Measurements from ENCODE around the gene MGMT. TPM values are rescaled to one million over a fixed set of nuclear protein-coding genes. Genes with fewer than 3 reads are reported as not detected.

MGMT gene
- total RNA-seq, 4 donors from 2014 or later = 10.9 to 37.7 (median 16.0) TPM

GRCh38 chr10:129769381-129770116, 302.5 kb downstream of the MGMT start:
- H3K4me3 ChIP-seq = no peak overlapping the region
- H3K27me3 ChIP-seq = no peaks in the 10 kb centered on the region
- H3K36me3 ChIP-seq = no peaks in the 10 kb centered on the region
- no peaks in the 10 kb centered on the region for H3K4me1 ChIP-seq
- H3K9me3 ChIP-seq = no peaks in the 10 kb centered on the region
- no peak for TF ChIP-seq POLR2A (IDR thresholded peaks at IDR 0.05)
- TF ChIP-seq CTCF (IDR thresholded peaks at IDR 0.05) = no peak
- H3K27ac ChIP-seq = no peak overlapping the region
- intact Hi-C loops (cut with DNase I; ENCODE audit: low total_unique reads) = no loop called here
- peak in 1 of 2 donors; percentile 7 for DNase-seq

GRCh38 chr10:129770286-129770685, 303.2 kb downstream of the MGMT start:
- H3K4me1 ChIP-seq = no peaks in the 10 kb centered on the region
- H3K4me3 ChIP-seq = no peak overlapping the region
- H3K36me3 ChIP-seq = no peaks in the 10 kb centered on the region
- intact Hi-C loops (cut with DNase I; ENCODE audit: low total_unique reads) = no loop called here
- H3K27me3 ChIP-seq = no peaks in the 10 kb centered on the region
- no peak overlapping the region for H3K27ac ChIP-seq
- H3K9me3 ChIP-seq = no peaks in the 10 kb centered on the region
- TF ChIP-seq POLR2A (IDR thresholded peaks at IDR 0.05) (no peak), CTCF (IDR thresholded peaks at IDR 0.05) (no peak)
- peak in 1 of 2 donors; percentile 9 for DNase-seq

- Histone ChIP-seq H3K4me3 (no peak overlapping the region), H3K9me3 (no peaks in the 10 kb centered on the region), H3K36me3 (no peaks in the 10 kb centered on the region), H3K4me1 (no peaks in the 10 kb centered on the region), H3K27me3 (no peaks in the 10 kb centered on the region), H3K27ac (no peak overlapping the region)
- DNase-seq = peak in 1 of 2 donors; percentile 8
- no peak for TF ChIP-seq POLR2A (IDR thresholded peaks at IDR 0.05)
- intact Hi-C loops (cut with DNase I; ENCODE audit: low total_unique reads) = no loop called here
These were observed 304.0 kb downstream of the MGMT start for GRCh38 chr10:129771024-129771423.

- no peaks in the 10 kb centered on the region for H3K9me3 ChIP-seq
- H3K27ac ChIP-seq = no peak overlapping the region
- intact Hi-C loops (cut with DNase I; ENCODE audit: low total_unique reads) = no loop called here
- no peaks in the 10 kb centered on the region for H3K27me3 ChIP-seq
- H3K36me3 ChIP-seq = no peaks in the 10 kb centered on the region
- no peak overlapping the region for H3K4me3 ChIP-seq
- no peaks in the 10 kb centered on the region for H3K4me1 ChIP-seq
- peak in 1 of 2 donors; percentile 9 for DNase-seq
- TF ChIP-seq CTCF (IDR thresholded peaks at IDR 0.05) (no peak), POLR2A (IDR thresholded peaks at IDR 0.05) (no peak)
These were observed 304.5 kb downstream of the MGMT start for GRCh38 chr10:129771576-129771975.

DNA sequence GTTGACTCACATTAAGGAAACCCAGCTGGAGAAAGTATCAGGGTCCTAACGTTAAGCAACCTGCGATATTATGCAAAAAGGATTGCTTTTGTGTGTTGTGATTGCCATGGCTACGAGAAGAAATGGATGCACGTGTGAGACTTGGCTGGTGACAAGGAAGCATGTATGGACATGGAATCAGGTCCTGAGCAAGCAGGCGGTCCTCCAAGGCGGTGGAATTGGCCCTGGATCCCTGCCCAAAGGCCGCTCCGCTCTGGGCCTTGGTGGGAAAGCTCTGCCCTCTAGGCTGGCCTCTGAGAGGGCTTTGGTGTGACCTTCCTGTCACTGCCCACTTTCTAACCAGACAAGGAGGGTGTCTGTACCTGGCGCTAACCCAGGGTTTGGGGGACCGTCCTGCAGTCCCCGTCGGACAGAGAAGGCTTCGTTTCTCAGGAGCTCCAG, 305.0 kb downstream of the MGMT start:
- no peak overlapping the region for H3K27ac ChIP-seq
- no peaks in the 10 kb centered on the region for H3K27me3 ChIP-seq
- intact Hi-C loops (cut with DNase I; ENCODE audit: low total_unique reads) = no loop called here
- H3K9me3 ChIP-seq = no peaks in the 10 kb centered on the region
- no peak for TF ChIP-seq CTCF (IDR thresholded peaks at IDR 0.05)
- no peak for TF ChIP-seq POLR2A (IDR thresholded peaks at IDR 0.05)
- H3K36me3 ChIP-seq = no peaks in the 10 kb centered on the region
- H3K4me3 ChIP-seq = no peak overlapping the region
- no peaks in the 10 kb centered on the region for H3K4me1 ChIP-seq
- DNase-seq = peak in 1 of 2 donors; percentile 3
